Body of pancreas (tissue), 4 donors: Measurements from ENCODE around the gene TIE1. TPM values are rescaled to one million over a fixed set of nuclear protein-coding genes. Genes with fewer than 3 reads are reported as not detected.

Experiments
- ATAC-seq: fragments of 150-250 bp; one replicate; pipeline ENCODE4 v1.9.1; 2016
- DNase-seq, 4 donors: peaks; one replicate each; pipeline ENCODE4 v3.0.0-alpha.2; 2019
- H3K27ac ChIP-seq, 4 donors: fragments of 200-600 bp; sonication (generic); 1 replicate in 3 of 4; 2 replicates in 1 of 4; pipeline versions ENCODE4 v1.5.1 to v1.6.1; 2016 to 2019; ENCODE audit warnings: mild to moderate bottlenecking in 1 of 4, mixed read lengths in 1 of 4, moderate library complexity in 1 of 4
- H3K27me3 ChIP-seq, 2 donors: fragments of 200-600 bp; sonication (generic); one replicate each; pipeline ENCODE4 v1.6.0; 2016; ENCODE audit warnings: mild to moderate bottlenecking in 1 of 2
- H3K36me3 ChIP-seq, 2 donors: fragments of 200-600 bp; sonication (generic); replicated peaks in 1 of 2; 2 replicates each; pipeline ENCODE4 v1.5.1; 2016; ENCODE audit warnings: low read depth in 2 of 2; ENCODE audit not compliant: insufficient read depth in 1 of 2
- H3K4me1 ChIP-seq: fragments of 200-600 bp; sonication (generic); one replicate; pipeline ENCODE4 v1.6.0; 2016
- H3K4me3 ChIP-seq, 2 donors: fragments of 200-600 bp; sonication (generic); 1 replicate in 1 of 2; 2 replicates in 1 of 2; pipeline ENCODE4 v1.5.1; 2016 to 2019
- H3K9me3 ChIP-seq, 3 donors: fragments of 200-600 bp; sonication (generic); 1 replicate in 2 of 3; 2 replicates in 1 of 3; pipeline ENCODE4 v1.5.1; 2016
- CTCF ChIP-seq, 7 experiments: fragments of 450-650 bp in 4 of 7; fragments of 200-600 bp in 3 of 7; sonication (generic) in 3 of 7; IDR thresholded peaks; one replicate each; pipeline ENCODE4 v1.5.1; 2016 to 2019; ENCODE audit warnings: antibody characterized with exemption in 7 of 7
- POLR2A ChIP-seq, 3 donors: fragments of 450-650 bp; IDR thresholded peaks; one replicate each; pipeline ENCODE4 v1.6.1; 2016; ENCODE audit warnings: antibody characterized with exemption in 3 of 3, mild to moderate bottlenecking in 2 of 3
- WGBS, 2 donors: methylation state at CpG; one replicate each; pipeline ENCODE4 v1.1.5; 2017; 5-methylcytosine and 5-hydroxymethylcytosine counted together
- intact Hi-C: fragments of 100-400 bp; cut with DNase I; formaldehyde crosslinking; loops from one replicate; pipeline ENCODE4 v1.15.1; 2023
- total RNA-seq, 2 donors: library from RNA; depleted of rRNA; stranded (reverse); fragments of >200 nt; gene quantifications; one replicate each; pipeline ENCODE4 v1.1.0, GENCODE V29; 2016

The TIE1 gene
- total RNA-seq, 2 donors from 2014 or later: 12.2 to 14.0 TPM

GRCh38 chr1:43351421-43352350, 50.9 kb downstream of the TIE1 start:
- no peak for TF ChIP-seq CTCF (IDR thresholded peaks at IDR 0.05)
- peaks cover 16% of the 10 kb centered on the region for H3K4me1 ChIP-seq
- intact Hi-C loops: loop anchor here (10.0 kb wide), 1 partner anchor 57 kb away; no protein-coding TSS in a partner anchor
- H3K27ac ChIP-seq: no peak overlapping the region
- no peaks in the 10 kb centered on the region for H3K36me3 ChIP-seq
- H3K27me3 ChIP-seq: no peaks in the 10 kb centered on the region
- no peak for ATAC-seq
- no peaks in the 10 kb centered on the region for H3K9me3 ChIP-seq
- 85 to 91% methylated on average over 10 of the region's 10 CpGs for WGBS, 2 donors
- H3K4me3 ChIP-seq: no peak overlapping the region
- DNase-seq: no peak

GRCh38 chr1:43352351-43352705, 51.5 kb downstream of the TIE1 start:
- no peak for DNase-seq
- WGBS, 2 donors: 91 to 100% methylated on average over 2 of the region's 2 CpGs
- Histone ChIP-seq H3K4me1 (peaks cover 16% of the 10 kb centered on the region), H3K4me3 (no peak overlapping the region), H3K27me3 (no peaks in the 10 kb centered on the region), H3K36me3 (no peaks in the 10 kb centered on the region), H3K27ac (no peak overlapping the region), H3K9me3 (no peaks in the 10 kb centered on the region)
- intact Hi-C loops: loop anchor here (10.0 kb wide), 1 partner anchor 58 kb away; no protein-coding TSS in a partner anchor
- ATAC-seq: no peak
- no peak for TF ChIP-seq POLR2A (IDR thresholded peaks at IDR 0.05)
- TF ChIP-seq CTCF (IDR thresholded peaks at IDR 0.05): no peak

- DNase-seq: no peak
- Histone ChIP-seq H3K27me3 (no peaks in the 10 kb centered on the region), H3K27ac (no peak overlapping the region), H3K4me1 (peaks cover 18% of the 10 kb centered on the region), H3K4me3 (no peak overlapping the region), H3K9me3 (no peaks in the 10 kb centered on the region), H3K36me3 (no peaks in the 10 kb centered on the region)
- ATAC-seq: no peak
- TF ChIP-seq POLR2A (IDR thresholded peaks at IDR 0.05) (no peak), CTCF (IDR thresholded peaks at IDR 0.05) (no peak)
- WGBS, 2 donors: 77% methylated on average over 3 of the region's 3 CpGs
- intact Hi-C loops: loop anchor here (10.0 kb wide), 1 partner anchor 58 kb away; no protein-coding TSS in a partner anchor
Measured at GRCh38 chr1:43352881-43353280, 52.1 kb downstream of the TIE1 start.

GRCh38 chr1:43354471-43354870, 53.7 kb downstream of the TIE1 start:
- peaks cover 20% of the 10 kb centered on the region for H3K4me1 ChIP-seq
- TF ChIP-seq CTCF (IDR thresholded peaks at IDR 0.05) (no peak), POLR2A (IDR thresholded peaks at IDR 0.05) (no peak)
- WGBS, 2 donors: 80 to 87% methylated on average over 2 of the region's 2 CpGs
- H3K9me3 ChIP-seq: no peaks in the 10 kb centered on the region
- ATAC-seq: no peak
- no peak overlapping the region for H3K4me3 ChIP-seq
- H3K27ac ChIP-seq: no peak overlapping the region
- no peaks in the 10 kb centered on the region for H3K27me3 ChIP-seq
- H3K36me3 ChIP-seq: no peaks in the 10 kb centered on the region
- intact Hi-C loops: loop anchor here (10.0 kb wide), 1 partner anchor 60 kb away; no protein-coding TSS in a partner anchor
- DNase-seq: no peak
